SU-DHL-6 (cell line): ENCODE results near the gene C19orf81.

ENCODE experiments used
- H2AFZ ChIP-seq: fragments of 200-600 bp; sonication (generic); 2 replicates; pipeline ENCODE4 v1.6.1; 2014; ENCODE audit warnings: low read depth, mild to moderate bottlenecking, moderate library complexity, mixed read lengths, antibody characterized with exemption, low read length; ENCODE audit not compliant: severe bottlenecking
- H3F3A ChIP-seq: fragments of 200-600 bp; shearing (Covaris generic); 2 replicates; pipeline ENCODE4 v1.6.0; 2016; ENCODE audit warnings: antibody characterized with exemption, mild to moderate bottlenecking; ENCODE audit not compliant: insufficient read depth
- H3K27ac ChIP-seq: fragments of 200-600 bp; sonication (generic); 2 replicates; pipeline ENCODE4 v1.5.1; 2016; ENCODE audit warnings: low read depth, mild to moderate bottlenecking, low read length, moderate library complexity, mixed read lengths
- H3K27me3 ChIP-seq: fragments of 200-600 bp; sonication (generic), shearing (Covaris generic); 2 replicates; pipeline ENCODE4 v1.6.0; 2014; ENCODE audit warnings: mild to moderate bottlenecking, low read length
- H3K36me3 ChIP-seq: fragments of 200-600 bp; sonication (generic); 2 replicates; pipeline ENCODE4 v1.6.1; 2014; ENCODE audit warnings: mild to moderate bottlenecking, low read length, mixed read lengths
- H3K4me2 ChIP-seq: fragments of 300-600, 200-600 bp; shearing (Covaris generic), sonication (generic); 2 replicates; pipeline ENCODE4 v1.6.0; 2014; ENCODE audit warnings: low read length, low read depth, mild to moderate bottlenecking; ENCODE audit not compliant: poor library complexity, severe bottlenecking
- H3K4me3 ChIP-seq: fragments of 200-600 bp; sonication (generic); 2 replicates; pipeline ENCODE4 v1.5.1; 2014; ENCODE audit warnings: antibody characterized with exemption, low read length, mild to moderate bottlenecking, mixed read lengths; ENCODE audit not compliant: insufficient read depth, poor library complexity, severe bottlenecking
- H3K79me2 ChIP-seq: fragments of 200-600 bp; sonication (generic); 2 replicates; pipeline ENCODE4 v1.6.1; 2014; ENCODE audit warnings: mild to moderate bottlenecking, low read length, moderate library complexity; ENCODE audit not compliant: insufficient read depth
- H3K9ac ChIP-seq: fragments of 200-600 bp; sonication (generic); 2 replicates; pipeline ENCODE4 v1.7.0; 2014; ENCODE audit warnings: mild to moderate bottlenecking, low read length
- H3K9me2 ChIP-seq: fragments of 200-600 bp; sonication (generic); replicated peaks from 2 replicates; pipeline ENCODE4 v1.6.1; 2014; ENCODE audit warnings: low read length; ENCODE audit not compliant: insufficient read depth
- H3K9me3 ChIP-seq: fragments of 200-600 bp; sonication (generic); 2 replicates; pipeline ENCODE4 v1.6.1; 2014; ENCODE audit warnings: low read length, mixed read lengths; ENCODE audit not compliant: insufficient read depth
- H4K20me1 ChIP-seq: fragments of 200-600 bp; sonication (generic); 2 replicates; pipeline ENCODE4 v1.6.1; 2014; ENCODE audit warnings: low read depth, mild to moderate bottlenecking, antibody characterized with exemption, low read length, moderate library complexity, mixed read lengths
- EZH2phosphoT487 ChIP-seq: fragments of 200-600 bp; sonication (generic), shearing (Covaris generic); conservative IDR thresholded peaks from 2 replicates; pipeline ENCODE4 v1.6.1; 2018; ENCODE audit warnings: mild to moderate bottlenecking, antibody characterized with exemption, low read length, moderate library complexity, mixed read lengths
- TF ChIP-seq, protein P1 (sequence below): fragments of 200-600 bp; sonication (generic); IDR thresholded peaks from one replicate; pipeline ENCODE4 v1.5.1; 2017; ENCODE audit warnings: antibody characterized with exemption, mild to moderate bottlenecking, low read length, moderate library complexity; ENCODE audit not compliant: insufficient read depth, poor library complexity, severe bottlenecking

The C19orf81 gene

DNA sequence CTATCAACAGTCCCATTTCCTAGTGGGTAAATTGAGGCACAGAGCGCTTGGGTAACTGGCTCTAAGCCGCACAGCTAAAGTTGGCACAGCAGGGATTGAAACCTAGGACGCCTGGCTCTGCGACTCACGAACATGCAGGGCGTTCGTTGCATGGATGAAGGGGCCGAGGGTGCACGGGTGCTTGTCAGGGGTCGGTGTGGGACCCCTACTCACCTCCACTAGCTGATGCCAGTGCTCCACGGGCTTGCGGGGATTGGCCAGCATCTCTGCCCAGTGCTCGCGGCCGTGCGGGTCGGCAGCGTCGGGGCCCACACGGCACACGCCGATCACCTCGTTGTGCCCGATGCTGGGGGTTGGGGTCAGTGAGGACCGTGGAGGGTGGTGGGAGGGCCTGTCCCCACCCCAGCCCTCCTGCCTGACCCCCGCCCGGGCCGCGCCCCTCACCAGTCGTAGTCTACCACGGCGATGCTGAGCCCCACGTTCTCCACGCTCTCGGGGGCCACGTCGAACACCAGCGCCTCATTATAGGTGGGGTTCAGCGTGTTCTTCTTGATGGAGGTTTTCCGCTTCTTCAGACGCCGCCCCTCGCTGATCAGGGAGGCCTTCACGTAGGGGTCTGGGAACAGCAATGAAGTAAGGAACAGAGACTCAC, 24.2 kb upstream of the C19orf81 start:
- no peak overlapping the region for H3K4me2 ChIP-seq
- no peaks in the 10 kb centered on the region for H3K9me3 ChIP-seq
- H3K79me2 ChIP-seq = no peaks in the 10 kb centered on the region
- H3F3A ChIP-seq = no peaks in the 10 kb centered on the region
- no peaks in the 10 kb centered on the region for H4K20me1 ChIP-seq
- H3K9ac ChIP-seq = no peak overlapping the region
- H3K27me3 ChIP-seq = no peaks in the 10 kb centered on the region
- H3K36me3 ChIP-seq = no peaks in the 10 kb centered on the region
- TF ChIP-seq EZH2phosphoT487 = no peak
- TF ChIP-seq, protein P1, sequence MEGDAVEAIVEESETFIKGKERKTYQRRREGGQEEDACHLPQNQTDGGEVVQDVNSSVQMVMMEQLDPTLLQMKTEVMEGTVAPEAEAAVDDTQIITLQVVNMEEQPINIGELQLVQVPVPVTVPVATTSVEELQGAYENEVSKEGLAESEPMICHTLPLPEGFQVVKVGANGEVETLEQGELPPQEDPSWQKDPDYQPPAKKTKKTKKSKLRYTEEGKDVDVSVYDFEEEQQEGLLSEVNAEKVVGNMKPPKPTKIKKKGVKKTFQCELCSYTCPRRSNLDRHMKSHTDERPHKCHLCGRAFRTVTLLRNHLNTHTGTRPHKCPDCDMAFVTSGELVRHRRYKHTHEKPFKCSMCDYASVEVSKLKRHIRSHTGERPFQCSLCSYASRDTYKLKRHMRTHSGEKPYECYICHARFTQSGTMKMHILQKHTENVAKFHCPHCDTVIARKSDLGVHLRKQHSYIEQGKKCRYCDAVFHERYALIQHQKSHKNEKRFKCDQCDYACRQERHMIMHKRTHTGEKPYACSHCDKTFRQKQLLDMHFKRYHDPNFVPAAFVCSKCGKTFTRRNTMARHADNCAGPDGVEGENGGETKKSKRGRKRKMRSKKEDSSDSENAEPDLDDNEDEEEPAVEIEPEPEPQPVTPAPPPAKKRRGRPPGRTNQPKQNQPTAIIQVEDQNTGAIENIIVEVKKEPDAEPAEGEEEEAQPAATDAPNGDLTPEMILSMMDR = no peak
- H3K4me3 ChIP-seq = no peak overlapping the region
- H3K27ac ChIP-seq = no peak overlapping the region
- no peaks in the 10 kb centered on the region for H3K9me2 ChIP-seq
- no peak overlapping the region for H2AFZ ChIP-seq

- no peak for TF ChIP-seq EZH2phosphoT487
- TF ChIP-seq, protein P1 = no peak
Measured at GRCh38 chr19:50626011-50626410, 23.2 kb upstream of the C19orf81 start.

GRCh38 chr19:50626795-50627194, 22.4 kb upstream of the C19orf81 start:
- H3K9ac ChIP-seq = no peak overlapping the region
- no peaks in the 10 kb centered on the region for H3K79me2 ChIP-seq
- H2AFZ ChIP-seq = no peak overlapping the region
- H3K4me3 ChIP-seq = no peak overlapping the region
- no peaks in the 10 kb centered on the region for H3K9me3 ChIP-seq
- no peaks in the 10 kb centered on the region for H3K36me3 ChIP-seq
- H4K20me1 ChIP-seq = no peaks in the 10 kb centered on the region
- TF ChIP-seq EZH2phosphoT487 = no peak
- TF ChIP-seq, protein P1 = no peak
- no peaks in the 10 kb centered on the region for H3K27me3 ChIP-seq
- no peaks in the 10 kb centered on the region for H3F3A ChIP-seq
- no peak overlapping the region for H3K4me2 ChIP-seq
- H3K27ac ChIP-seq = no peak overlapping the region
- no peaks in the 10 kb centered on the region for H3K9me2 ChIP-seq

More at GRCh38 chr19:50626011-50626410, 23.2 kb upstream of the C19orf81 start:
- no peaks in the 10 kb centered on the region for H4K20me1 ChIP-seq
- H3K9me3 ChIP-seq = no peaks in the 10 kb centered on the region
- H3K9me2 ChIP-seq = no peaks in the 10 kb centered on the region
- no peak overlapping the region for H3K27ac ChIP-seq
- H3K27me3 ChIP-seq = no peaks in the 10 kb centered on the region
- no peak overlapping the region for H3K4me3 ChIP-seq
- H3K9ac ChIP-seq = no peak overlapping the region
- no peaks in the 10 kb centered on the region for H3F3A ChIP-seq
- H2AFZ ChIP-seq = no peak overlapping the region
- no peak overlapping the region for H3K4me2 ChIP-seq
- H3K36me3 ChIP-seq = no peaks in the 10 kb centered on the region
- no peaks in the 10 kb centered on the region for H3K79me2 ChIP-seq
